H1 (cell line): Measurements from ENCODE around the gene IFT43. TPM values are rescaled to one million over a fixed set of nuclear protein-coding genes. Genes with fewer than 3 reads are reported as not detected.

ENCODE experiments used
- CTCF ChIA-PET: fragments of 300-600 bp; sonication (Branson Sonifier 250); formaldehyde crosslinking; loops from one replicate; lab custom pipeline; 2021; ENCODE audit not compliant: partially characterized antibody; lab: Charles Lee
- POLR2A ChIA-PET: fragments of 300-600 bp; sonication (Branson Sonifier 250); formaldehyde crosslinking; loops from one replicate; lab custom pipeline; 2021; ENCODE audit warnings: inconsistent platforms; ENCODE audit not compliant: partially characterized antibody; lab: Charles Lee
- DNase-seq, 2 experiments: peaks; one replicate each; pipeline versions ENCODE4 v3.0.0 to v3.0.0-alpha.2; 2010 to 2022; ENCODE audit warnings: low spot score in 2 of 2, low read depth in 1 of 2, mixed read lengths in 1 of 2
- FAIRE-seq: peaks from 2 replicates; lab custom pipeline; 2011; peaks lifted over from hg19 to GRCh38; lab: Jason Lieb, UNC
- H2AFZ ChIP-seq: 2 replicates; pipeline ENCODE4 v1.8.1; 2012; ENCODE audit warnings: low read length, inconsistent platforms
- H2AK5ac ChIP-seq: 2 replicates; pipeline ENCODE4 v1.6.1; 2013; ENCODE audit warnings: low read depth, low read length
- H2BK120ac ChIP-seq: replicated peaks from 2 replicates; pipeline ENCODE3; 2013; ENCODE audit warnings: low read depth, low read length, inconsistent platforms
- H2BK12ac ChIP-seq: 2 replicates; pipeline ENCODE4 v1.6.1; 2013; ENCODE audit warnings: low read depth, low read length
- H2BK15ac ChIP-seq: 2 replicates; pipeline ENCODE4 v1.6.1; 2013; ENCODE audit warnings: low read length
- H2BK20ac ChIP-seq: 2 replicates; pipeline ENCODE4 v1.6.1; 2013; ENCODE audit warnings: low read length
- H2BK5ac ChIP-seq: 2 replicates; pipeline ENCODE4 v1.6.1; 2013; ENCODE audit warnings: low read depth, low read length
- H3K14ac ChIP-seq: 2 replicates; pipeline ENCODE4 v1.6.1; 2013; ENCODE audit warnings: inconsistent platforms; ENCODE audit not compliant: insufficient read length
- H3K18ac ChIP-seq: 2 replicates; pipeline ENCODE4 v1.6.1; 2013; ENCODE audit warnings: low read length; ENCODE audit errors: extremely low read depth
- H3K23ac ChIP-seq: 2 replicates; pipeline ENCODE4 v1.6.1; 2013; ENCODE audit warnings: inconsistent platforms; ENCODE audit not compliant: insufficient read length
- H3K23me2 ChIP-seq: 2 replicates; pipeline ENCODE4 v1.6.1; 2013; ENCODE audit warnings: low read depth, low read length
- H3K27ac ChIP-seq: 2 replicates; pipeline ENCODE4 v1.6.1; 2011; ENCODE audit warnings: low read depth, low read length, inconsistent platforms
- H3K27me3 ChIP-seq, 4 experiments: replicated peaks in 1 of 4; 1 replicate in 1 of 4; 2 replicates in 3 of 4; pipeline versions ENCODE4 v1.6.1 to v1.8.1; 2011 to 2013; ENCODE audit warnings: low read length in 3 of 4, mild to moderate bottlenecking in 3 of 4, inconsistent platforms in 2 of 4, mixed read lengths in 2 of 4, moderate library complexity in 1 of 4; ENCODE audit not compliant: control insufficient read depth in 3 of 4, insufficient read depth in 3 of 4; ENCODE audit errors: extremely low read depth in 1 of 4
- H3K36me3 ChIP-seq, 4 experiments: 2 replicates each; pipeline versions ENCODE4 v1.6.1 to v1.8.1; 2011 to 2013; ENCODE audit warnings: mild to moderate bottlenecking in 4 of 4, low read length in 3 of 4, moderate library complexity in 2 of 4, control low read depth in 1 of 4, inconsistent platforms in 1 of 4; ENCODE audit not compliant: insufficient read depth in 4 of 4, control insufficient read depth in 2 of 4
- H3K4ac ChIP-seq: replicated peaks from 2 replicates; pipeline ENCODE3; 2013; ENCODE audit warnings: low read length, low read depth, mixed read lengths, inconsistent platforms; ENCODE audit not compliant: insufficient read length
- H3K4me1 ChIP-seq, 4 experiments: replicated peaks in 1 of 4; 1 replicate in 1 of 4; 2 replicates in 3 of 4; pipeline versions ENCODE4 v1.6.1 to v1.8.1; 2011 to 2013; ENCODE audit warnings: low read length in 3 of 4, inconsistent platforms in 2 of 4, mixed read lengths in 1 of 4; ENCODE audit not compliant: insufficient read depth in 4 of 4, control insufficient read depth in 3 of 4
- H3K4me2 ChIP-seq, 2 experiments: 2 replicates each; pipeline versions ENCODE4 v1.6.1 to v1.8.1; 2011 to 2013; ENCODE audit warnings: low read depth in 2 of 2, low read length in 2 of 2, control low read depth in 1 of 2, inconsistent platforms in 1 of 2, mild to moderate bottlenecking in 1 of 2; ENCODE audit not compliant: insufficient read depth in 1 of 2
- H3K4me3 ChIP-seq, 4 experiments: fragments of 200-600, 300-600 bp in 1 of 4; sonication (generic), shearing (Covaris generic), sonication (Bioruptor Twin) in 1 of 4; 2 replicates each; pipeline versions ENCODE4 v1.5.1 to v1.8.1; 2011 to 2016; ENCODE audit warnings: low read length in 4 of 4, low read depth in 3 of 4, control low read depth in 2 of 4, inconsistent platforms in 2 of 4, mild to moderate bottlenecking in 2 of 4, mixed read lengths in 1 of 4, moderate library complexity in 1 of 4; ENCODE audit not compliant: insufficient read depth in 2 of 4; ENCODE audit errors: extremely low read depth in 1 of 4
- H3K56ac ChIP-seq: replicated peaks from 2 replicates; pipeline ENCODE3; 2013; ENCODE audit warnings: low read depth, mild to moderate bottlenecking, mixed read lengths, low read length, inconsistent platforms; ENCODE audit not compliant: insufficient read length
- H3K79me1 ChIP-seq: 2 replicates; pipeline ENCODE4 v1.6.1; 2013; ENCODE audit warnings: low read depth, low read length, control low read depth
- H3K79me2 ChIP-seq, 2 experiments: 2 replicates each; pipeline versions ENCODE4 v1.6.1 to v1.8.1; 2012 to 2013; ENCODE audit warnings: low read length in 2 of 2, mild to moderate bottlenecking in 2 of 2, inconsistent platforms in 1 of 2; ENCODE audit not compliant: insufficient read depth in 2 of 2, control insufficient read depth in 1 of 2
- H3K9ac ChIP-seq, 4 experiments: replicated peaks in 1 of 4; 1 replicate in 1 of 4; 2 replicates in 3 of 4; pipeline versions ENCODE4 v1.6.1 to v1.8.1; 2011 to 2013; ENCODE audit warnings: low read depth in 3 of 4, low read length in 3 of 4, control low read depth in 2 of 4, mild to moderate bottlenecking in 2 of 4, moderate library complexity in 2 of 4, inconsistent platforms in 1 of 4; ENCODE audit errors: extremely low read depth in 1 of 4
- H3K9me3 ChIP-seq, 2 experiments: 2 replicates each; pipeline versions ENCODE4 v1.6.1 to v1.8.1; 2012 to 2013; ENCODE audit warnings: mild to moderate bottlenecking in 2 of 2, moderate library complexity in 2 of 2, control low read depth in 1 of 2, inconsistent platforms in 1 of 2, low read depth in 1 of 2, low read length in 1 of 2, mixed read lengths in 1 of 2; ENCODE audit not compliant: insufficient read depth in 2 of 2
- H4K20me1 ChIP-seq, 2 experiments: replicated peaks in 1 of 2; 2 replicates each; pipeline versions ENCODE3 to v1.8.1; 2011 to 2013; ENCODE audit warnings: inconsistent platforms in 2 of 2, low read length in 2 of 2, mild to moderate bottlenecking in 1 of 2; ENCODE audit not compliant: insufficient read depth in 2 of 2, control insufficient read depth in 1 of 2
- H4K5ac ChIP-seq: 2 replicates; pipeline ENCODE4 v1.6.1; 2013; ENCODE audit warnings: low read length, low read depth, mixed read lengths, inconsistent platforms; ENCODE audit not compliant: insufficient read length
- H4K8ac ChIP-seq: 2 replicates; pipeline ENCODE4 v1.8.0; 2013; ENCODE audit warnings: mild to moderate bottlenecking, moderate library complexity, low read length, inconsistent platforms; ENCODE audit not compliant: insufficient read depth; ENCODE audit errors: extremely low read depth
- H4K91ac ChIP-seq: replicated peaks from 2 replicates; pipeline ENCODE3; 2013; ENCODE audit warnings: low read length, mixed read lengths, inconsistent platforms; ENCODE audit not compliant: insufficient read length
- ASH2L ChIP-seq: fragments of 200-600, 300-600 bp; sonication (generic); IDR thresholded peaks from one replicate; pipeline ENCODE4 v1.7.1; 2017; ENCODE audit warnings: low read length
- FOSL1 ChIP-seq: IDR thresholded peaks from 2 replicates; pipeline ENCODE4 v1.6.1; 2011; ENCODE audit warnings: mild to moderate bottlenecking, low read depth, low read length, moderate library complexity; ENCODE audit not compliant: insufficient read depth
- GABPA ChIP-seq: IDR thresholded peaks from 2 replicates; pipeline ENCODE4 v1.6.1; 2011; ENCODE audit warnings: mild to moderate bottlenecking, low read length, moderate library complexity, borderline replicate concordance; ENCODE audit not compliant: insufficient read depth
- HDAC2 ChIP-seq, 2 experiments: fragments of 300-600 bp in 1 of 2; sonication (generic) in 1 of 2; IDR thresholded peaks; 2 replicates each; pipeline ENCODE4 v1.6.1; 2011 to 2012; ENCODE audit warnings: low read depth in 2 of 2, low read length in 2 of 2, mild to moderate bottlenecking in 2 of 2, moderate library complexity in 2 of 2, borderline replicate concordance in 1 of 2, inconsistent platforms in 1 of 2
- JUN ChIP-seq: IDR thresholded peaks from 2 replicates; pipeline ENCODE4 v1.6.1; 2011; ENCODE audit warnings: low read depth, mild to moderate bottlenecking, improper control_type of control experiment, low read length
- RXRA ChIP-seq: IDR thresholded peaks from 2 replicates; pipeline ENCODE4 v1.6.1; 2011; ENCODE audit warnings: low read depth, mild to moderate bottlenecking, low read length, moderate library complexity; ENCODE audit not compliant: insufficient read depth
- SRF ChIP-seq: IDR thresholded peaks from 2 replicates; pipeline ENCODE4 v1.6.1; 2011; ENCODE audit warnings: mild to moderate bottlenecking, low read depth, low read length, moderate library complexity
- ZNF274 ChIP-seq: IDR thresholded peaks from 2 replicates; pipeline ENCODE4 v1.7.0; 2012; ENCODE audit warnings: low read length, borderline replicate concordance; ENCODE audit errors: extremely low read depth
- WGBS, 2 experiments: shearing (Covaris generic) in 1 of 2; methylation state at CpG; one replicate each; pipeline versions ENCODE4 v1.1.6 to v1.1.7; 2013 to 2015; ENCODE audit warnings: low lambda C conversion rate in 2 of 2, mixed read lengths in 2 of 2, inconsistent platforms in 1 of 2, low coverage in 1 of 2, missing lambda C conversion rate in 1 of 2; ENCODE audit not compliant: insufficient replicate concordance in 2 of 2, insufficient coverage in 1 of 2, insufficient read length in 1 of 2; ENCODE audit errors: extremely low coverage in 1 of 2, missing lambda C conversion rate in 1 of 2; 5-methylcytosine and 5-hydroxymethylcytosine counted together
- polyA plus RNA-seq, 7 experiments: library from polyadenylated mRNA; depleted of rRNA in 3 of 7; stranded (reverse) in 5 of 7; unstranded in 2 of 7; fragments of >200 nt in 5 of 7; fragments of 200-250 nt in 2 of 7; gene quantifications; 1 replicate in 5 of 7; 2 replicates in 1 of 7; 4 replicates in 1 of 7; pipeline versions ENCODE4 v1.2.1 to v1.2.3, GENCODE V29; 2011 to 2013; ENCODE audit warnings: missing spikeins in 2 of 7, mixed read lengths in 2 of 7
- total RNA-seq: library from RNA; stranded (reverse); fragmentation: NEBNext Ultra II Directional; extraction: Animal tissue kit (Norgen Biotek cat#: 25700); gene quantifications from 2 replicates; pipeline ENCODE4 v1.2.1, GENCODE V29; 2021

Gene IFT43
- total and polyA plus RNA-seq, 2 of the 8 experiments (the other 6 are each of a cell fraction or from before 2014, with no cell fraction given): 17.0 to 20.8 TPM

GRCh38 chr14:75952489-75952888 lies 33.1 kb upstream of the IFT43 start:
- POLR2A ChIA-PET: no interaction called here
- no peak overlapping the region for H2AFZ ChIP-seq
- no peak overlapping the region for H2BK5ac ChIP-seq
- no peak overlapping the region for H3K23ac ChIP-seq
- no peak for FAIRE-seq
- no peak overlapping the region for H3K4ac ChIP-seq
- no peaks in the 10 kb centered on the region for H4K20me1 ChIP-seq
- H3K9ac ChIP-seq: no peak overlapping the region
- no peak overlapping the region for H3K18ac ChIP-seq
- H3K79me2 ChIP-seq: no peaks in the 10 kb centered on the region
- no peak overlapping the region for H4K91ac ChIP-seq
- no peak overlapping the region for H3K27ac ChIP-seq
- H3K4me3 ChIP-seq: no peak overlapping the region
- H2BK120ac ChIP-seq: no peak overlapping the region
- H3K56ac ChIP-seq: no peak overlapping the region
- DNase-seq: no peak
- H3K79me1 ChIP-seq: no peaks in the 10 kb centered on the region
- TF ChIP-seq FOSL1 (no peak), SRF (no peak), JUN (no peak), HDAC2 (IDR thresholded peaks at IDR 0.05; ENCODE audit: borderline replicate concordance in 1 of 2, low read depth in 2 of 2, low read length in 2 of 2) (no peak), ASH2L (no peak), GABPA (no peak), RXRA (no peak), ZNF274 (no peak)
- H3K23me2 ChIP-seq: no peaks in the 10 kb centered on the region
- H2BK12ac ChIP-seq: no peak overlapping the region
- 88 to 100% methylated on average over 1 to 3 of the region's 3 CpGs for WGBS, 2 experiments
- H4K8ac ChIP-seq: no peak overlapping the region
- no peak overlapping the region for H3K4me2 ChIP-seq
- no peak overlapping the region for H4K5ac ChIP-seq
- H3K4me1 ChIP-seq: peaks cover 0 to 2% (median 0%) of the 10 kb centered on the region in 4 experiments; a peak in 2 of 7 replicates
- no peak overlapping the region for H2BK15ac ChIP-seq
- no peaks in the 10 kb centered on the region for H3K27me3 ChIP-seq
- H2BK20ac ChIP-seq: no peak overlapping the region
- CTCF ChIA-PET: no interaction called here
- H3K9me3 ChIP-seq: no peaks in the 10 kb centered on the region
- H2AK5ac ChIP-seq: no peak overlapping the region
- no peak overlapping the region for H3K14ac ChIP-seq
- no peaks in the 10 kb centered on the region; a peak in 1 of 8 replicates for H3K36me3 ChIP-seq
